ENCODE data around the gene MLXIP. TPM values are rescaled to one million over a fixed set of nuclear protein-coding genes. Genes with fewer than 3 reads are reported as not detected.

MLXIP gene
- total and polyA plus RNA-seq, 2 of the 8 experiments (the other 6 are each of a cell fraction or from before 2014, with no cell fraction given): 5.5 to 40.5 TPM

- no peaks in the 10 kb centered on the region for H3K27me3 ChIP-seq (replicated peaks in 1 of 4; ENCODE audit: control insufficient read depth in 3 of 4, extremely low read depth in 1 of 4, insufficient read depth in 3 of 4, low read length in 3 of 4)
- H3K79me2 ChIP-seq (ENCODE audit: control insufficient read depth in 1 of 2, insufficient read depth in 2 of 2, low read length in 2 of 2): no peaks in the 10 kb centered on the region; a peak in 2 of 4 replicates
- peaks cover 0 to 6% (median 3%) of the 10 kb centered on the region in 4 experiments; a peak in 4 of 7 replicates for H3K4me1 ChIP-seq (replicated peaks in 1 of 4; ENCODE audit: control insufficient read depth in 3 of 4, insufficient read depth in 4 of 4, low read length in 3 of 4)
- 94% methylated on average over 5 of the region's 9 CpGs; no CpG with 5 or more reads in 1 of the 2 experiments for WGBS, 2 experiments (ENCODE audit: extremely low coverage in 1 of 2, insufficient coverage in 1 of 2, insufficient read length in 1 of 2, insufficient replicate concordance in 2 of 2, low coverage in 1 of 2, low lambda C conversion rate in 2 of 2, missing lambda C conversion rate in 1 of 2)
- H2BK5ac ChIP-seq (ENCODE audit: low read depth, low read length): peak overlapping the region; percentile 18; the same call in 1 of the 2 replicates
- no peak for TF ChIP-seq CEBPB (IDR thresholded peaks at IDR 0.05; ENCODE audit: low read depth, low read length)
- TF ChIP-seq CTBP2 (IDR thresholded peaks at IDR 0.05; ENCODE audit: borderline replicate concordance, insufficient read depth, insufficient read length, low read length): no peak
- no peak for TF ChIP-seq TAF7 (optimal IDR thresholded peaks at IDR 0.05; ENCODE audit: borderline replicate concordance, low read depth, low read length)
- no peak for TF ChIP-seq BRCA1 (IDR thresholded peaks at IDR 0.05; ENCODE audit: low read depth, low read length)
- TF ChIP-seq, protein P1, sequence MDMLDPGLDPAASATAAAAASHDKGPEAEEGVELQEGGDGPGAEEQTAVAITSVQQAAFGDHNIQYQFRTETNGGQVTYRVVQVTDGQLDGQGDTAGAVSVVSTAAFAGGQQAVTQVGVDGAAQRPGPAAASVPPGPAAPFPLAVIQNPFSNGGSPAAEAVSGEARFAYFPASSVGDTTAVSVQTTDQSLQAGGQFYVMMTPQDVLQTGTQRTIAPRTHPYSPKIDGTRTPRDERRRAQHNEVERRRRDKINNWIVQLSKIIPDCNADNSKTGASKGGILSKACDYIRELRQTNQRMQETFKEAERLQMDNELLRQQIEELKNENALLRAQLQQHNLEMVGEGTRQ (IDR thresholded peaks at IDR 0.05; ENCODE audit: low read length): no peak
- no peak for TF ChIP-seq EP300 (IDR thresholded peaks at IDR 0.05; ENCODE audit: borderline replicate concordance in 1 of 2, low read depth in 2 of 2, low read length in 2 of 2)
- no peak for TF ChIP-seq RXRA (IDR thresholded peaks at IDR 0.05; ENCODE audit: insufficient read depth, low read depth, low read length)
- TF ChIP-seq TEAD4 (IDR thresholded peaks at IDR 0.05; ENCODE audit: low read depth, low read length): no peak
- TF ChIP-seq NANOG (IDR thresholded peaks at IDR 0.05; ENCODE audit: insufficient read depth, low read depth, low read length, poor library complexity, severe bottlenecking): no peak
- H4K8ac ChIP-seq (ENCODE audit: extremely low read depth, insufficient read depth, low read length): no peak overlapping the region
- peak overlapping the region; percentile 68; the same call in 1 of the 2 replicates for H2BK12ac ChIP-seq (ENCODE audit: low read depth, low read length)
- peak overlapping the region; percentile 74 for H4K91ac ChIP-seq (replicated peaks; ENCODE audit: insufficient read length, low read length)
- ChIA-PET CTCF (ENCODE audit: partially characterized antibody) (interaction anchor here (0.7 to 18.2 kb wide), 36 partner anchors 9 to 281 kb away, joined by 3 to 379 read pairs (median 6); partner anchors contain the start of genes LRRC43 and MLXIP), POLR2A (ENCODE audit: partially characterized antibody) (interaction anchor here (1.5 to 1.8 kb wide), 2 partner anchors 58 to 69 kb away, joined by 4 to 6 read pairs; no protein-coding TSS in a partner anchor)
- H3K4me2 ChIP-seq (ENCODE audit: insufficient read depth in 1 of 2, low read depth in 2 of 2, low read length in 2 of 2): no peak overlapping the region
- no peak overlapping the region for H3K4me3 ChIP-seq (ENCODE audit: extremely low read depth in 1 of 4, insufficient read depth in 2 of 4, low read depth in 3 of 4, low read length in 4 of 4)
- peaks cover 2 to 7% of the 10 kb centered on the region in 2 experiments for H4K20me1 ChIP-seq (replicated peaks in 1 of 2; ENCODE audit: control insufficient read depth in 1 of 2, insufficient read depth in 2 of 2, low read length in 2 of 2)
- no peak overlapping the region for H2BK20ac ChIP-seq (ENCODE audit: low read length)
- H3K9ac ChIP-seq (replicated peaks in 1 of 4; ENCODE audit: extremely low read depth in 1 of 4, low read depth in 3 of 4, low read length in 3 of 4): no peak overlapping the region
- no peak overlapping the region for H2BK15ac ChIP-seq (ENCODE audit: low read length)
- FAIRE-seq (no peak), DNase-seq (ENCODE audit: low read depth in 1 of 2, low spot score in 2 of 2) (no peak)
- no peak overlapping the region for H3K23ac ChIP-seq (ENCODE audit: insufficient read length)
- H3K56ac ChIP-seq (replicated peaks; ENCODE audit: insufficient read length, low read depth, low read length): no peak overlapping the region
- no peaks in the 10 kb centered on the region for H3K36me3 ChIP-seq (ENCODE audit: control insufficient read depth in 2 of 4, insufficient read depth in 4 of 4, low read length in 3 of 4)
- no peak overlapping the region for H2AFZ ChIP-seq (ENCODE audit: low read length)
- peak overlapping the region; percentile 53; the same call in 1 of the 2 replicates for H2AK5ac ChIP-seq (ENCODE audit: low read depth, low read length)
- peaks cover 2% of the 10 kb centered on the region; the same call in 1 of the 2 replicates for H3K79me1 ChIP-seq (ENCODE audit: low read depth, low read length)
- no peak overlapping the region for H3K27ac ChIP-seq (ENCODE audit: low read depth, low read length)
- no peaks in the 10 kb centered on the region for H3K23me2 ChIP-seq (ENCODE audit: low read depth, low read length)
- H3K9me3 ChIP-seq (ENCODE audit: insufficient read depth in 2 of 2, low read depth in 1 of 2, low read length in 1 of 2): no peaks in the 10 kb centered on the region
- H3K14ac ChIP-seq (ENCODE audit: insufficient read length): no peak overlapping the region
- H3K18ac ChIP-seq (ENCODE audit: extremely low read depth, low read length): no peak overlapping the region
- no peak overlapping the region for H3K4ac ChIP-seq (replicated peaks; ENCODE audit: insufficient read length, low read depth, low read length)
- no peak overlapping the region for H2BK120ac ChIP-seq (replicated peaks; ENCODE audit: low read depth, low read length)
- H4K5ac ChIP-seq (ENCODE audit: insufficient read length, low read depth, low read length): no peak overlapping the region
These were observed 45.2 kb downstream of the MLXIP start for GRCh38 chr12:122123761-122124145.
